ENCODE measurements around the gene EXOC6B.
"Not testable (repeated sequence)": the region's sequence is repeated elsewhere in the genome, so short reads cannot be mapped to it uniquely, and the experiment has no call there.

EXOC6B gene

GRCh38 chr2:72421771-72422379 is 404.0 kb downstream of the EXOC6B start:
- DNase-seq, result not testable (repeated sequence)

- no peak for DNase-seq
Observed at GRCh38 chr2:72415781-72416475, 409.9 kb downstream of the EXOC6B start.

- DNase-seq, result no peak
Observed at GRCh38 chr2:72415241-72415661, 410.6 kb downstream of the EXOC6B start.

- DNase-seq, result no peak
Observed at GRCh38 chr2:72414137-72414760, 411.6 kb downstream of the EXOC6B start.

GRCh38 chr2:72413716-72414115 is 412.1 kb downstream of the EXOC6B start:
- DNase-seq, result no peak

GRCh38 chr2:72412214-72412613 is 413.6 kb downstream of the EXOC6B start:
- no peak for DNase-seq

GRCh38 chr2:72399879-72400278 is 426.0 kb downstream of the EXOC6B start:
- DNase-seq, result no peak

- DNase-seq, result no peak
Observed at GRCh38 chr2:72395096-72395495, 430.7 kb downstream of the EXOC6B start.

GRCh38 chr2:72394541-72395070 is 431.2 kb downstream of the EXOC6B start:
- DNase-seq, result peak in 1 of 2 experiments; percentile 41

- no peak for DNase-seq
Observed at GRCh38 chr2:72389447-72389846, 436.4 kb downstream of the EXOC6B start.

GRCh38 chr2:72388263-72388662 is 437.6 kb downstream of the EXOC6B start:
- DNase-seq, result no peak

GRCh38 chr2:72386288-72386687 is 439.5 kb downstream of the EXOC6B start:
- DNase-seq, result no peak

- no peak for DNase-seq
Observed at GRCh38 chr2:72378753-72379348, 447.0 kb downstream of the EXOC6B start.

- no peak for DNase-seq
Observed at GRCh38 chr2:72367530-72368225, 458.2 kb downstream of the EXOC6B start.

GRCh38 chr2:72363406-72363805 is 462.4 kb downstream of the EXOC6B start:
- no peak for DNase-seq

- DNase-seq, result no peak
Observed at GRCh38 chr2:72362733-72363132, 463.1 kb downstream of the EXOC6B start.

GRCh38 chr2:72361521-72361920 is 464.3 kb downstream of the EXOC6B start:
- no peak for DNase-seq

GRCh38 chr2:72361042-72361441 is 464.8 kb downstream of the EXOC6B start:
- no peak for DNase-seq

GRCh38 chr2:72350852-72351251 is 475.0 kb downstream of the EXOC6B start:
- DNase-seq, result no peak

GRCh38 chr2:72349016-72349415 is 476.8 kb downstream of the EXOC6B start:
- DNase-seq, result no peak

- no peak for DNase-seq
Observed at GRCh38 chr2:72347081-72347480, 478.8 kb downstream of the EXOC6B start.

- no peak for DNase-seq
Observed at GRCh38 chr2:72341639-72342038, 484.2 kb downstream of the EXOC6B start.

GRCh38 chr2:72340665-72341064 is 485.2 kb downstream of the EXOC6B start:
- no peak for DNase-seq
